Measurements from ENCODE around the gene SLC9A8. TPM values are rescaled to one million over a fixed set of nuclear protein-coding genes. Genes with fewer than 3 reads are reported as not detected.

The SLC9A8 gene
- total RNA-seq, 2 experiments from 2014 or later: 9.4 to 11.3 TPM

DNA sequence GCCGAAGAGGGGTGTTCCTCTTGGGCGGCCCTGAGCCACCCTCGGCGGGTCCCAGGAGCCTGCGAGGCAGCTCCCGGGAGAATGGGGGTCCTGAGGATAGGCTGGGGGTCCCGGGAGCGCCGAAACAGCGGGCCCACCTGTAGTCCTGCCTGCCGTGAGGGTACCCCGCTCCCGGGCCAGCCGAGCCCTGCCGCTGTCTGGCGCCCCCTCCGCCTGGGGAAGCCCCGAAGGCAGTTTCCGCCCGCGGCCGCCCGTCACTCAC is 102.4 kb downstream of the SLC9A8 start:
- ChIA-PET POLR2A (interaction anchor here (1.9 to 4.2 kb wide), 2 partner anchors 11 to 21 kb away, joined by 5 to 22 read pairs; partner anchors contain the start of gene RNF114), CTCF (interaction anchor here (0.9 to 7.7 kb wide), 3 partner anchors 10 to 27 kb away, joined by 3 to 40 read pairs (median 4); no protein-coding TSS in a partner anchor)
- DNase-seq: no peak
- Mint-ChIP-seq H3K4me1 (ENCODE audit: low read depth) (peaks cover 30% of the 10 kb centered on the region), H3K27ac (peak overlapping the region; percentile 100), H3K36me3 (ENCODE audit: low read depth) (no peaks in the 10 kb centered on the region), H3K4me3 (peak overlapping the region; percentile 95), H3K27me3 (no peaks in the 10 kb centered on the region), H3K9me3 (no peaks in the 10 kb centered on the region)
- no peak for TF ChIP-seq CTCF (IDR thresholded peaks at IDR 0.05)
- peak; percentile 49 for ATAC-seq
- intact Hi-C loops (cut with micrococcal nuclease): no loop called here

GRCh38 chr20:49915380-49916145 is 102.9 kb downstream of the SLC9A8 start, which contains the start of gene SPATA2:
Gene SPATA2 (minus strand): TSS chr20:49915529. CDS start chr20:49908490, 7,039 bp downstream.
- peak within 1 kb of the TSS; percentile 95 for H3K4me3 Mint-ChIP-seq
- peaks cover 30% of the 10 kb centered on the region for H3K4me1 Mint-ChIP-seq (ENCODE audit: low read depth)
- no peaks in the 10 kb centered on the region for H3K27me3 Mint-ChIP-seq
- POLR2A ChIA-PET: interaction anchor here (0.6 to 4.2 kb wide), 7 partner anchors 12 to 195 kb away, joined by 3 to 22 read pairs (median 3); partner anchors contain the start of gene RNF114
- no peaks in the 10 kb centered on the region for H3K9me3 Mint-ChIP-seq
- peak within 1 kb of the TSS; percentile 100 for H3K27ac Mint-ChIP-seq
- CTCF ChIA-PET: interaction anchor here (0.6 to 1.9 kb wide), 8 partner anchors 12 to 254 kb away, joined by 3 to 11 read pairs (median 5); partner anchors contain the start of gene RNF114
- TF ChIP-seq CTCF (IDR thresholded peaks at IDR 0.05): no peak
- no peaks in the 10 kb centered on the region for H3K36me3 Mint-ChIP-seq (ENCODE audit: low read depth)
- peak; percentile 82 for ATAC-seq
- peak; percentile 97 for DNase-seq
- intact Hi-C loops (cut with micrococcal nuclease): no loop called here

DNA sequence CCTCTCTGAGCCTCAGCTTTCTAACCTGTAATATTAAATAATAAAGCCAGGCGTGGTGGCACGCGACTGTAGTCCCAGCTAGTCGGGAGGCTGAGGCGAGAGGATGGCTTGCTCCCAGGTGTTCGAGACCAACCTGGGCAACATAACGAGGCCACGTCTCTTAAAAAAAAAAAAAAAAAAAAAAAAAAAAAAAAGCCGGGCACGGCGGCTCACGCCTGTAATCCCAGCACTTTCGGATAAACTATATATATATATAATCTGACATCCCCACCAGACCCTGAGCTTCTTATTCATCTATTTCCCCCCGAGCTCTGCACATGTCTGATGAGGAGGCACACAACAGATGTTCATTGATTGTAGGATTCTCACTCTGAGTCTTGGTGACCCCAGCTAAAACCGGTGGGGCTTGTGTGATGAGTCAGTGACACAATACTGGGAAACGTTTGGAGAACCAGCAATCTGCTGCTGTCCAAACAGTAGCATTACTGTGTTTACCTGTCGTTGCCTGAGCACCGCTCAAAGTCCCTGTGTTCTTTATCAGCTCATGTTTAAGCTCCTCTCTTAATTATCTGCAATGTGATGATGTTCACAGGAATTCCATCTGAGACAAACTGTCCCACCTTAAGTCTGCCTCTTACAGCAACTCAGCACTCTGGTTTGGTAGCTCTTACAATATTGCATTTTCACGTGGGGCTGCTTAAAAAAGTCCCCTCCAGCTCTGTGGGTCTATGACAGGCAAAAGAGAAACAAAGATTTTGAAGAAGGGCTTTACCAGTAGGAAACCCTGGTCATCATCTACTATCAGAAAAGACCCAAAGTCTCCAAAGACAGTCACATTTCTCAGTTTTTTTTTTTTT is 103.7 kb downstream of the SLC9A8 start:
- intact Hi-C loops (cut with micrococcal nuclease): no loop called here
- Mint-ChIP-seq H3K9me3 (no peaks in the 10 kb centered on the region), H3K4me3 (peak overlapping the region; percentile 95), H3K4me1 (ENCODE audit: low read depth) (peaks cover 30% of the 10 kb centered on the region), H3K27me3 (no peaks in the 10 kb centered on the region), H3K27ac (peak overlapping the region; percentile 100), H3K36me3 (ENCODE audit: low read depth) (no peaks in the 10 kb centered on the region)
- no peak for TF ChIP-seq CTCF (IDR thresholded peaks at IDR 0.05)
- POLR2A ChIA-PET: interaction anchor here (0.6 to 4.2 kb wide), 9 partner anchors 10 to 698 kb away, joined by 3 to 22 read pairs (median 3); partner anchors contain the start of gene RNF114
- CTCF ChIA-PET: interaction anchor here (0.6 to 1.9 kb wide), 9 partner anchors 11 to 253 kb away, joined by 3 to 11 read pairs (median 5); partner anchors contain the start of gene RNF114
- ATAC-seq: peak; percentile 11
- peak; percentile 43 for DNase-seq

- intact Hi-C loops (cut with micrococcal nuclease): no loop called here
- H3K27ac Mint-ChIP-seq: no peak overlapping the region
- H3K36me3 Mint-ChIP-seq (ENCODE audit: low read depth): no peaks in the 10 kb centered on the region
- H3K4me3 Mint-ChIP-seq: no peak overlapping the region
- POLR2A ChIA-PET: interaction anchor here (1.2 kb wide), 1 partner anchor 19 kb away, joined by 4 read pairs; no protein-coding TSS in a partner anchor
- CTCF ChIA-PET: interaction anchor here (0.5 kb wide), 1 partner anchor 191 kb away, joined by 3 read pairs; no protein-coding TSS in a partner anchor
- no peaks in the 10 kb centered on the region for H3K27me3 Mint-ChIP-seq
- no peak for ATAC-seq
- no peaks in the 10 kb centered on the region for H3K9me3 Mint-ChIP-seq
- DNase-seq: no peak
- H3K4me1 Mint-ChIP-seq (ENCODE audit: low read depth): peaks cover 22% of the 10 kb centered on the region
- TF ChIP-seq CTCF (IDR thresholded peaks at IDR 0.05): no peak
Measured at GRCh38 chr20:49918446-49918845, 105.8 kb downstream of the SLC9A8 start.

Data from activated CD8-positive, alpha-beta T cell treated with anti-CD3 and anti-CD28 coated beads for 36 hours (primary cell).